SW 1271 (cell line): Measurements from ENCODE around the gene SLC25A11.
A peak's percentile ranks its signal among the peaks of the same experiment; 100 is the strongest.

Source experiments
- DNase-seq, 2 experiments: peaks; one replicate each; lab custom pipeline; 2025; lab: John Stamatoyannopoulos, UW

Gene SLC25A11

GRCh38 chr17:4939796-4940554, at the start of gene SLC25A11, which contains the start of gene RNF167:
Gene SLC25A11 (minus strand): TSS chr17:4940046. CDS start chr17:4939910, 136 bp downstream.
Gene RNF167 (plus strand): TSS chr17:4940268. CDS start chr17:4940910, 642 bp downstream.
- peak; percentile 99 to 100 for DNase-seq

DNA sequence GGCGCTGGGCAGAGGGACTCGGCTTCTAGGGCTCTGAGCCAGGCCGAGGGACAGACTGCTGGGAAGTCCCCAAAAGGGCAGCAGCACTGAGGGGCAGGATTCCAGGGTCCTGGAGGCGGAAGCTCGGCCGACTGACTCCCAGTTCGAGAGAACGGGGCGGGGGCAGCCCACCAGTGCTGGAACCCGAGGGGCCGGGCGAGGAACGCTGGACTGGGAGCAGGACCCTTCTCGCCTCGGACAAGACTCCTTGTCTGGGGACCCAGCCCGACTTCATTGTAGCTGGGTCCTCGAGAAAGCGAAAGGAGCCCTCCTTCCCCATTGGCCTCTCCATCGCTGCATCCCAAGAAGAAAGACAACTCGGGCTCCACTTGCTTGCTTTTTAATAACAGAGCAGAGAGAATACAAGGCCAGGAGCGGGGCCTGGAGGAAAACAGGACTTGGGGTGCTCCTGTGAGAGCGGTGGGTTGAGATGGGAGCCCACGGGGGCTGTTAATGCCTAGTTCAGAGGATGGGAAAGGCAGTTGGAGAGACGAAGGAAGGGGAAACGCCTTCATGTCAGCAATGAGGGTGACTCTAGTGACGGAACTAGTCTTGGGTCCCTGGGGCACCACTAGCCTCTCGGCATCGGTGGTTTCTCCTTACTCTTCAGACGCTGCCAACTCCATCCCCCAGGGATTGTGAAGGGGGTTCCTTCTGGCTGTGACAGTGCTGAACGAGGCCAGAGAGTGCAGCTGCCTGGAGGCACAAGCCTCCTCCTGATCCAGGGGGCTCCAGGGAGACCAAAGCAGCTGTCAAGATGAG, 48.1 kb upstream of the SLC25A11 start:
- DNase-seq, result no peak

DNA sequence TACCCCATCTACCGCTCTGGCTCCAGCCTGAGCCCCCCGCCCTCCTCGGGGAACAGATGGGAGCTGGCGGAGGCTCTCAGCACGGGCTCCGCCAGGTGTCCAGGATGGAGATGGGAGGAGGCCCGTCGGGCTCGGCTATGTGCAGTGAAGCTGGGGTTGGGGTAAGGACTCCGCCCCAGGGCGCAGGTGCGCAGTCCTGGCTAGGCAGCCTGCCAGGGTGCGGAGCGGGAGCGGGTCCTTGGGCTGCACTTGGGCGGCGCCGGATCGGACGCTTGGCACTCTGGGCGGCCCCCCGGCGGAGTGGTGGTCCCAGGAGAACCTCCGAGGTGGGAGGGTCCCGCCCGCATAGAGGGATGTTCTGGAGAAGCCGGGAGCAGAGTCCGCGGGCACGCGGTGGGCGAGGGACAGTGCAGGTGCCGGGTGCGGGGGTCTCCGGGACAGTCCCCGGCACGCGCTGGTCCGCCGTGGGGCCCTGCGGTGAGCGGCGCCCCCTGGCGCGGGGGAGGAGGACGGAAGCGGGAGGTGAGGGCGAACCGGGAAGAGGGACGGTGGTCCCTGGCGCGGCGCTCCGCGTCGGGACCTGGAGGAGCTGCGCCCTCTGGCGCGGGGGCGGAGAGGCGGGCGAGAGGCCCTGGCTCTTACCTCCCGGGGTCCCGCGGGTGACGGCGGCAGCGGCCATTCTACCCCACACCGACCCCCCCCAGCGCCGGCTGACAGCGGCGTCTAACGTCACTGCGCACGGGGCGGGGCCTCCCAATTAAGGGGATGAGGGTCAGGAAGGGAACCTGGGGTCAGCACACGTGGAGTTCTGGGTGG, 47.3 kb upstream of the SLC25A11 start, which contains the start of gene CAMTA2:
CAMTA2 (minus strand) TSS at position 725 of the 816 bp plus-strand sequence. CDS start 1,453 bp downstream, outside the sequence.
- peak; percentile 64 to 77 for DNase-seq

DNA sequence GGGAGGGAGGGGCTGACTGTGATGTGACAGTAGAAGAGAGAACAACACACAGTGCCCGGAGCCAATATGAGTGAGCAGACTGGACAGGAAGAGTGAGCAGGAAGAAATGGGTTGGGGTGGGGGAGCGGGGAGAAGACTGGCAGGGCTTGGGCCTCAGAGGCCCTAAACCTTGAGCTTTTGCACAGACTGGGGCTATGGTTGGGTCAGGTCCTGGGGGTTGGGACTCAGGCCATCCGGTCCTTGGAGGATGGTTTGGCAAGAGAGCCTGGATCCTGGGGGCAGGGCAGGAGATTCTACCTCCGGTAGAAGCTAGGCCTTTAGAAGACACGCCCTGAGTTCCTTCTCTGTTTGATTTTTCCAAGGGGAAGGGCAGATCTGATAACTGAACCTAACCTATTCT, 46.6 kb upstream of the SLC25A11 start:
- DNase-seq, result no peak

- no peak for DNase-seq
These were observed 42.5 kb upstream of the SLC25A11 start for GRCh38 chr17:4982305-4982704.

DNA sequence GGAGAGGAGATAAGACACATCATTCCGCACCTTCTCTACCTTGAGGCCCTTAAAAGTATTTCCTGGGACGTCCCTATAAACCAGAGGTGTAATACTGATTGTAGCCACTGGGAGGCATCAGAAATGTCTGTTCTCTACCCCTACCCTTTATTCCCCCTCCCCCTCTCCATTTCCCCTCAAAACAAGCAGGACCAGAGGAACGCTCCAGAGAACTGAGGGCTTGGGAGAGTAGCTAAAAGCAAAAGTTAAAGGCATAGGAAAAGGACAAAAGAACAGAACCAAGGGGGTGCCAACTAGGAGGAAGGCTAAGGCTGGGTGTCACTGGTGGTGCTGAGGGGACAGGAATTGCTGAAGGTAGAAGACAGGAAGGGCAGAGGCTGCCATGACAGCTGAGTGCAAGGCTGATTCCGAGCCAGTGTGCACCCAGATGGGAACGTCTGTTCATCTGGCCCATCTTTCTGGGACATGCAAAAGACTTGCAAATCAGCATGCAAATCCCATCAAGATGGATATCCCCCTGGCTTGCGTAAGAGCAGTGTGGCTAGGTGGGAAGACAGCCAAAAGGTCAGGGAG, 40.9 kb upstream of the SLC25A11 start:
- peak in 1 of 2 experiments; percentile 22 for DNase-seq

GRCh38 chr17:4978726-4979125, 38.9 kb upstream of the SLC25A11 start:
- no peak for DNase-seq

- DNase-seq, result no peak
These were observed 34.3 kb upstream of the SLC25A11 start for GRCh38 chr17:4974115-4974670.

GRCh38 chr17:4973256-4974114, 33.6 kb upstream of the SLC25A11 start:
- no peak for DNase-seq

DNA sequence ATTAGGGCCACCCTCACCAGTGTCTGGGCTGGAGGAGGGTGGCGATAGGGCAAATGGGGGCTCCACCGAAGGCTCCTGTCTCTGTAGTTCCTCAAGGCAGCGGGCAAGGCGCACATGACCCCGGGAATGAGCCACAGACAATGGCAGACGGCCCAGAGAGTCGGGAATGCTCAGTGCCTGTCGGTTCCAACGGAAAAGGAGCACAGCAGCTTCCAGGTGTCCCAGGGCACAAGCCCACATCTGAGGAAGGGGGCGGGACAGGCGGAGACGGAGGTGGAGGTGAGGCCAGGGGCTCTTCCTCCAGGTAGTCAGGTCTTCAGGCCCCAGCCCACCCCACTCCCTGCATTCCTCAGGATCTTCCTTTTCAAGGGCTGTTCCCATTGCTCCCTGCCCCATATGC, 32.9 kb upstream of the SLC25A11 start:
- no peak for DNase-seq

DNA sequence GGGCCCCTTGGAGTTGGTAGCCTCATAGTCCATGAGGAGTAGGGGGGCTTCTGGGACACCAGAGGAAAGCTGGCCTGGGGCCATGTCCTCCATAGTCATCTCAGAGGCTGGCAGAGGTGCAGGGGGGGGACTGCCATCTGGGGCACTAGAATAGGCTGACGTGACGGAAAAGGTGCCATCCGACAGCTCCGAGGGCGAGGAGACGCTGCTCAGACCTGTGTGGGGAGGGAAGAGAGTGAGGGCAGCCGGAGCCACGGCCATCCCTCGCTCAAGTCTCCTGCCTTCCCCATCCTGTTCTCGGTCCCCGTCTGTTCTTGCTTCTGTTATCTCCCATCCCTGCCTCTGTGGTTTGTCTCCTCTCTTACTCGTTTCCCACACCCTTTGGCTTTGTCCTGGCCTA, 32.5 kb upstream of the SLC25A11 start:
- no peak for DNase-seq

DNA sequence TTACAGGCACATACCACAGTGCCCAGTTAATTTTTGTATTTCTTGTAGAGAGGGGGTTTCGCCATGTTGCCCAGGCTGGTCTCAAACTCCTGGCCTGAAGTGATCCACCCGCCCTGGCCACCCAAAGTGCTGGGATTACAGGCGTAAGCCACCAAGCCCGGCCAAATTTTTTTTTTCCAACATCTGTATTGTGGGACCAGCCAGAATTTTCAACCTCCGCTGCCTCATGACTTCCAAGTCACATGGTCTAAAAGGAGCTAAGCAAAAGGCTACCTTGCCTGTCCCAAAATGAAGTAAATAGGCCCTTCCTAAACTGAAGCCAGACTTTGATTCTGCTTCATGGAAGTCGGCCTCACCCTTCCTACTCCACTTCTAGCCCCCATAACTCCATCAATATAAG, 32.0 kb upstream of the SLC25A11 start:
- DNase-seq, result no peak

DNA sequence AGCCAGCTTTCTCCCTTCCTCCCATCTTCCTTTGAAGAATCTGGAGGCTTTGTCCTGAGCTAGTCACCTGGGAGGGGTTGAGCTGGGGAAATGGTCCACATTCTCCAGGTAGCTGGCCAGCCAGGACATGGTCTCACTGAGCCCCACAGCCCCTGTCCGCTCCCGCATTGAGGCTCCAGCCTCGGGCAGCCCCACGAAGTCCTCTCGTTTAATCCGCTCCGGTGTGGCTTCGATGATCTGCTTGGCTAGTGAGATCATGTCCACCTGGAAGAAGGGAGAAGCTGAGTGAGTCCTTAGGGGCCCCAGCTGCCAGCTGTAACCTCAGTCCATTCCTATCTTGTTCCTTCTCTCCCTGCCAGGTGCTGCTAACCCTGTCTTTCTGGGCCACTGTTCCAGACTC, 30.4 kb upstream of the SLC25A11 start:
- DNase-seq, result no peak

DNA sequence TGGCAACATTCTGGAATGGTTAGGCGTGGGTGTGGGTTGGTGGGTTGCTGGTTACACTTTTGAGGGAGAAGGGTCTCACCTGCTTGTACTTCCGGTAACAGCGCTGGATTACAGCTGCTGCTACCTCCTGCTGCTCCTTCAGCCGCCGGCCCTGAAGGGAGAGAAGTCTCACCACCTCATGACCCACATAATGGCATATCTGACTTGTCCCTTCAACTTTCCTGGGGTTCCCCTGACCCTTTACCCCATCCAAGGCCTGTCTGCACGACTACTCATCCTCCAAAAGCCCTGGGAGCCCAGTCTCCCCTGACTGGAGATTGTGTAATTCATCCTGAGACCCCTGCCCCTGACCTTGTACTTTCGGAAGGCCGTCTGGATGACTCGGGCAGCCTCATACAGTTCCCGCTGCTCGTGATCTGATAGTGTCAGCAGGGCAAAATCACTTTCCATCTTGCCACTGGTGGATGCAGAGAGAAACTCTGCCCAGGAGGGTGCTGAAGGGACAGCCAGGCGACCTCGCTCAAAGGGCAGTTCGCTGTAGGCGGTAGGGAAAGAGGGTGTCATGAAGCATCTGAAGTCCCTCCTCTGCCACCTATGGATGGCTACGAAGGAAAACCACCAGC, 29.8 kb upstream of the SLC25A11 start:
- no peak for DNase-seq

DNA sequence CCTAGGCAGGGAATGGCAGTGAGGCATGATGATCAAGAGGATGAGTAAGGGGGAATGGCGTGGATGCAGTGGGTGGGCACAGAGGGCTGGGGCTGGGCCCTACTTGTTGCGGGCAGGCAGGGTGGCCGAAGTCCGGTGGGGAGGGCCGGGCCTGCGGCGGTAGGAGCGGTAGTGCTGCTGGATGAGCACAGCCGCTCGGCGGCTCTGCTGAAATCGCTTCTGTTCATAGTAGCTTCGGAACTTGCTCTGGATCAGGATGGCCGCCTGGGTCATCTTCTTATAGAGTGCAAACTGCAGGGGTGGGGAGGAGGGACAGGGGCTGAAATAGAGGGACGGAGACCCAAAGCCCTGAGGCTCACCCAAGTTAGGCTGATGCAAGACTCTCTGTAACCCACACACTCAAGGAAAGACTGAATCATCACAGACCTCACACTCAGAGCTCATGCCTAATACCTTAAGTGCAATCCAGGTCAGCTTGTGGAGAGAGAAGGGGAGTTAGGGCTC, 29.3 kb upstream of the SLC25A11 start:
- DNase-seq, result peak in 1 of 2 experiments; percentile 9

- no peak for DNase-seq
These were observed 28.7 kb upstream of the SLC25A11 start for GRCh38 chr17:4968486-4969046.

DNA sequence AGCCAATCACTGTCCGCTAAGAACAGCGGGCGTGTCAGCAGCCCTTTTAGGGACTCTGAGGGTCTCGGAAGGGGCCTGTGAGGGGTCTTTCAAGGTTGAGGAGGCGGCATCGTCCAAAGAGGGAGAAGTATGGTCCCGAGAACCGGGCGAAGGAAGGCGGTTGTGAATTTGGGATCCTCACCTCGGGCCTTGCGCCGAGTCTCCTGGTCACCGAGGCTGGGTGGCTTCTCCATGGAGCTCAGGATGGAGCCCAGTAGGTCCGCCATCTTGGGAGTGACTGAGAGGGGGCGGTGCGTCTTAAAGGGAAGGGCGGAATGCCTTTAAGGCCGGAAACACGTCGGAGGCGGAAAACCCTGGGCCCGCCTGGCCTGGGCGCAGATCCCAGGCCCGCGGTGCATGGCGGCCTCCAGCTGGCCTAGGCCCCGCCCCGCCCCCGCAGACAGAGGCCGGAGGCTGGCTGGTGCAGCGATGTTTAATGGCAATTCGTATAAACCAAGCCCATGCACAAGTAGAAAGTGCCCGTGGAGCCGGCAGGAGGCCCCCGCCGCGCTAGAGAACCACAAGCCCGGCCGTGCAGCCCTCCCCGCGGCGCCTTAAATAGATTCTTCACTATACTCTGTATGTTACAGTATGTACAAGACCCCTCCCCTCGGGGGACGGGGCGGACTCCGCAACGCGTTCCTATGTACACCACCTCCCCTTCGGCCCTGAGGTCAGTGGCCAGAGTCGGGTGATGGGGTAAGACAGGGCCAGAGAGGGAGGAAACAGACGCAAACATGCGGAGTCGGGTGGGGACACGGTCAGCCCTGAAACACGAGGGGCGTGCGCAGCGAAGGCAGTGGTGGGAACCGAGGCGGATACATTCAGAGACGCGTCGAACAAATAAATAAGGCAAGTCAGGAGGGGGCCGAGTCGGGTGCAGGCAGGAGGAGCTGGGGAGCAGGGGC, 28.0 kb upstream of the SLC25A11 start, which contains the start of gene SPAG7:
SPAG7 (minus strand) TSS at position 279 of the 947 bp plus-strand sequence; CDS start at position 266, 13 bp downstream.
- DNase-seq, result peak; percentile 69 to 94
